GM21737 (cell line): Measurements from ENCODE around the gene WIZ.

Experiments used
- ATAC-seq: cut with Tn5 transposase; IDR thresholded peaks from one replicate; pipeline ENCODE4 v1.9.1; 2021; ENCODE audit warnings: mild to moderate bottlenecking, moderate library complexity; ENCODE audit not compliant: unreplicated experiment

WIZ gene

GRCh38 chr19:15466851-15467733 lies 17.3 kb upstream of the WIZ start:
- ATAC-seq: peak; percentile 53

GRCh38 chr19:15464394-15465385 lies 14.9 kb upstream of the WIZ start, which contains the start of gene RASAL3:
TSS of gene RASAL3 (minus strand) at chr19:15464544. CDS start at chr19:15464358, 186 bp downstream.
- ATAC-seq: no peak

GRCh38 chr19:15463861-15464371 lies 14.2 kb upstream of the WIZ start:
- ATAC-seq: no peak

- ATAC-seq: no peak
Measured at GRCh38 chr19:15461694-15462093, 11.9 kb upstream of the WIZ start.

GRCh38 chr19:15457701-15458484 lies 8.1 kb upstream of the WIZ start:
- no peak for ATAC-seq

- ATAC-seq: no peak
Measured at GRCh38 chr19:15456871-15457700, 7.3 kb upstream of the WIZ start.

- ATAC-seq: no peak
Measured at GRCh38 chr19:15456441-15456840, 6.7 kb upstream of the WIZ start.

- no peak for ATAC-seq
Measured at GRCh38 chr19:15455996-15456395, 6.2 kb upstream of the WIZ start.

GRCh38 chr19:15453906-15454860 lies 4.4 kb upstream of the WIZ start:
- ATAC-seq: no peak

GRCh38 chr19:15453091-15453578 lies 3.4 kb upstream of the WIZ start:
- ATAC-seq: no peak

GRCh38 chr19:15452111-15453047 lies 2.6 kb upstream of the WIZ start:
- ATAC-seq: no peak

- ATAC-seq: no peak
Measured at GRCh38 chr19:15450528-15450890, 753 bp upstream of the WIZ start.

- peak; percentile 11 for ATAC-seq
Measured at GRCh38 chr19:15448778-15449619, 757 bp downstream of the WIZ start.

- ATAC-seq: no peak
Measured at GRCh38 chr19:15448044-15448777, 1.5 kb downstream of the WIZ start.

GRCh38 chr19:15447057-15447456 lies 2.7 kb downstream of the WIZ start:
- ATAC-seq: no peak
